GM21447 (cell line): ENCODE measurements around the gene HMCN2.

Experiments
- ATAC-seq: cut with Tn5 transposase; IDR thresholded peaks from one replicate; pipeline ENCODE4 v1.9.1; 2021; ENCODE audit not compliant: unreplicated experiment

The HMCN2 gene, protein sequence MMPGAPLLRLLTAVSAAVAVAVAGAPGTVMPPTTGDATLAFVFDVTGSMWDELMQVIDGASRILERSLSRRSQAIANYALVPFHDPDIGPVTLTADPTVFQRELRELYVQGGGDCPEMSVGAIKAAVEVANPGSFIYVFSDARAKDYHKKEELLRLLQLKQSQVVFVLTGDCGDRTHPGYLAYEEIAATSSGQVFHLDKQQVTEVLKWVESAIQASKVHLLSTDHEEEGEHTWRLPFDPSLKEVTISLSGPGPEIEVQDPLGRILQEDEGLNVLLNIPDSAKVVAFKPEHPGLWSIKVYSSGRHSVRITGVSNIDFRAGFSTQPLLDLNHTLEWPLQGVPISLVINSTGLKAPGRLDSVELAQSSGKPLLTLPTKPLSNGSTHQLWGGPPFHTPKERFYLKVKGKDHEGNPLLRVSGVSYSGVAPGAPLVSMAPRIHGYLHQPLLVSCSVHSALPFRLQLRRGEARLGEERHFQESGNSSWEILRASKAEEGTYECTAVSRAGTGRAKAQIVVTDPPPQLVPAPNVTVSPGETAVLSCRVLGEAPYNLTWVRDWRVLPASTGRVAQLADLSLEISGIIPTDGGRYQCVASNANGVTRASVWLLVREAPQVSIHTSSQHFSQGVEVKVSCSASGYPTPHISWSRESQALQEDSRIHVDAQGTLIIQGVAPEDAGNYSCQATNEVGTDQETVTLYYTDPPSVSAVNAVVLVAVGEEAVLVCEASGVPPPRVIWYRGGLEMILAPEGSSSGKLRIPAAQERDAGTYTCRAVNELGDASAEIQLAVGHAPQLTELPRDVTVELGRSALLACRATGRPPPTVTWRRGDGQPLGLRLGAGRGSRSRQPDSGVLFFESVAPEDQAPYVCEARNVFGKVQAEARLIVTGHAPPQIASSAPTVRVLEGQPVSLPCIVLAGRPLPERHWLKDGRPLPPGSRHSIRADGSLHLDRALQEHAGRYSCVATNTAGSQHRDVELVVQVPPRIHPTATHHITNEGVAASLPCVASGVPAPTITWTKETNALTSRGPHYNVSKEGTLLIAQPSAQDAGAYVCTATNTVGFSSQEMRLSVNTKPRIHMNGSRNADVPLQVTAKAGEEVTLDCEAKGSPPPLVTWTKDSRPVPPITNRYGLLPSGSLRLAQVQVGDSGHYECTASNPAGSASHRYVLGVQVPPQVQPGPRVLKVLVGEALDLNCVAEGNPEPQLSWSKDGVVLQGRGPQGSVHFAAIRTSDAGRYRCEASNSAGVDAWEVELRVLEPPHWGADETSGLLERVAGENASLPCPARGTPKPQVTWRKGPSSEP (N-terminal part only)

DNA sequence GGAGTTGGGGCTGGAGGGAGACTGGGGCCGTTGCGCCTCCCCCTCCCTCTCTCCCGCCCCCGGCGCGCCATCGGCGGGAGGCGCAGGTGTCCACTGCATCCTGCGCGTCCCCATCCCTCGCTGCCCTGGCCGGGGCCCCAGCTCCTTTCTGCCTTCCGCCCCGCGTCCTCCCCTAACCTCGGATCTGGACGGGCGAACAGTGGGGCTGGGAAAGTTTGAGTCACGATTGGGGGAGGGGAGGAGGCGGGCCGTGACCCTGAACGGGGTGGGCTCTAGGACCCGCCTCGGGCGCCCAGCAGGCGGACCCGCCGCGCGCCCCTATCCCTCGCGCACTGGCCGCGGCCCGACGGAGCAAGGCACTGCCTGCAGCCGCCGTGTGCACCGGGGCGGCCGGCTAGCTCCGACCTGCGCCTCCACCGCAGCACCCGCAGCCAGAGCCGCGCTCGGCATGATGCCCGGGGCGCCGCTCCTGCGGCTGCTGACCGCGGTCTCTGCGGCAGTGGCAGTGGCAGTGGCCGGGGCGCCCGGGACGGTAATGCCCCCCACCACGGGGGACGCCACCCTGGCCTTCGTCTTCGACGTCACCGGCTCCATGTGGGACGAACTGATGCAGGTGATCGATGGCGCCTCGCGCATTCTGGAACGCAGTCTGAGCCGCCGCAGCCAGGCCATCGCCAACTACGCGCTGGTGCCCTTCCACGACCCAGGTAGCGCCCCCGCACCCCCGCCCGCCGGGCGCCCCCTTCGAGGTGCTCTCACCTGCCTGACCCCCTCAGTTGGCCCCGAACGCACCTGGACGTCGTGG is at the start of gene HMCN2:
TSS of gene HMCN2 (plus strand) at position 330 of the 805 bp plus-strand sequence. CDS start at position 449, 119 bp downstream.
- ATAC-seq, result no peak

DNA sequence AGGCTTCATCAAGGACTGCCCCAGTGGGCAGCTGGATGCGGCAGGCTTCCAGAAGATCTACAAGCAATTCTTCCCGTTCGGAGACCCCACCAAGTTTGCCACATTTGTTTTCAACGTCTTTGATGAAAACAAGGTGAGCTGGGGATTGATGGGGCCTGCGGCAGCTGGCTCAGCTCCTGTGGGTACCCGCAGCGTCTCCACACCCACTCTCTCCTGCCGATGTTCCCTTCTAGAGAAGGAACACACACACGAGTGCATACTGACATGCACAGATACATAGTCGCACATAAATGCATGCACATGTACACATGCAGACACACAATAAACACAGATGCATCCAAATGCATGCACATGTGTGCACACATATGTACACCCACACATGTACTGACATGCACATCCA is 47.7 kb upstream of the HMCN2 start:
- no peak for ATAC-seq

DNA sequence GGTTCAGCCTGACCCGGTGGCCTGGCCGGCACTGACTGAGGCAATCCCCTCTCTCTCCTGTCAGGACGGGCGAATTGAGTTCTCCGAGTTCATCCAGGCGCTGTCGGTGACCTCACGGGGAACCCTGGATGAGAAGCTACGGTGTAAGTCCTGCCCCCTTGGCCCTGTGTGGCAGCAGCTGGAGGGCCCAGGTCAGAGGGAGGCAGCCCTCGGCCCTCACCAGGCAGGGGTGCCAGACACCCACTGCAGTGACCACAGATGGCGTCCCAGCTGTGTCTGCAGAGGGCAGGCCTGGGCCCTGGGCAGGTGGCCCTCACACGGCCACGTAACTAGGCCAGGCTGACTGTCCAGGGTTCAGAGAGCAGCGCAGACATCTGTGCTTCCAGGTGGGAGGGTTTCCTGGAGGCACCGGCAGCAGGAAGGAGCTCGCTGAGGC is 45.9 kb upstream of the HMCN2 start:
- ATAC-seq, result no peak

DNA sequence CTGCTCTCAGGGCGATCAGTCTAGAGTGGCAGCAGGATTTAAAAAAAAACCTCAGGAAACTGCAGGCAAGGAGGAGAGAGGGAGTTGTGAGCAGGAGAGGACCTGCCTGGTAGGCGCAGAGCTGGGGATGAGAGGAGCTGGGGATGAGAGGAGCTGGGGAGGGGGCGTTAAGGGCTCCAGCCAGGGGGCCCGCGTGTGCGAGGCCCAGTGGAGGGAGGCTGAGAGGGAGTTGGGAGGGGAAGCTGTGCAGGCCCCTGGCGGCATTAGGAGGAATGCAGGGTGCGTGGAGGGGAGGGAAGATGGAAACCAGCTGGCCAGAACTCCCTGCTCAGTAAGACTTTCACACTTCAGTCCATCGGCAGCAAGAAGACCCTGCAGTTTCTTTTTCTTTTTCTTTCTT is 45.2 kb upstream of the HMCN2 start:
- no peak for ATAC-seq

DNA sequence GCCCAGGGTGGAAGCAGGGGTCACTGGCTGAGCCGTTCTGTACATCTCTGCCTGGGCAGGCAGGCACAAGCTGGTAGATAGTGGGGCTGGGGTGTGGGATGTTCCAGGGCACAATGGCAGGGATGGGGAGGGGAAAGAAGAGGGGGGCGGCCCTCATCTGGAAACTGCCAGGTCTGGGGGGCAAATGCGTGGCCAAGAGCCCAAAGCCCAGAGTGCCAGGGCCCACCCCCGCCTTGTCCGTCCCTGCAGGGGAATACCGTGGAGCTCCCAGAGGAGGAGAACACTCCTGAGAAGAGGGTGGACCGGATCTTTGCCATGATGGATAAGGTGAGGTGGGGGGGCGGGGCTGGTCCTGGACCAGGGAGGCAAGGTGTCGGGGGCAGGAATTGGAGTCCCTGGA is 42.7 kb upstream of the HMCN2 start:
- no peak for ATAC-seq

DNA sequence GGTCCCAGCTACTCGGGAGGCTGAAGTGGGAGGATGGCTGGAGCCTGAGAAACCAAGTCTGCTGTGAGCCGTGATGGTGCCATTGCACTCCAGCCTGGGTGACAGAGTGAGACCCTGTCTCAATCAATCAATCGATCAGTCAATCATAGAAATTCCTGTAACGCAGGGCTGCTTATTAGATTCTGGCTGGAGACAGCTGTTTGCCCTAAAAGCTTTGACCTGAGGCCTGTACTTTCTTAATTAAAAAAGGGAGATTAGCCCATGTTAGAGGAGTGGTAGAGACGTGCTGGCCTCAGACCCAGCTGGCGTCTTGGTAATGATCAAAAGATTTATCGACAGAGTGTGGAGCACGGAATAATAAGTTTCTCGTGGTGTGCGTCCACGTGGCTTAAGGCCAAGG is 40.5 kb upstream of the HMCN2 start:
- no peak for ATAC-seq

DNA sequence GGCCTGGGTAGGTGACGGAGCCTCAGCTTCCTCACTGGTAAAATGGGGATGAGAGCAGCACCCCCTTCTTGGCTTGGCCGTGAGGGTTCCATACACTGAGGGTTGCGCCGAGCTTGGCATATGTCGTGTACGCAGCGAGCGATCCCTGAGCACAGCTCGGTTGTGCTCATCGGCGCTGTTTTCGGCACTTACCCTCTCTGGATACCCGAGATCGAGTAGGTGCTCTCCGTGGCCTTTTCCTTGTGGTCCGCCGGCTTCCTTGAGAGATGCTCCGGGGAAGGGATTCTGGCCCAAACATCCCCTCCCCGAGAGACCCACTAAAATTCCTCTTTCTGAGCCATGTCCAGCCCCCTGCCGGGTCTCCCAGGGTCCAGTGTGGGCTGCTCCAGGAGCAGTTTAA is 40.0 kb upstream of the HMCN2 start:
- no peak for ATAC-seq

DNA sequence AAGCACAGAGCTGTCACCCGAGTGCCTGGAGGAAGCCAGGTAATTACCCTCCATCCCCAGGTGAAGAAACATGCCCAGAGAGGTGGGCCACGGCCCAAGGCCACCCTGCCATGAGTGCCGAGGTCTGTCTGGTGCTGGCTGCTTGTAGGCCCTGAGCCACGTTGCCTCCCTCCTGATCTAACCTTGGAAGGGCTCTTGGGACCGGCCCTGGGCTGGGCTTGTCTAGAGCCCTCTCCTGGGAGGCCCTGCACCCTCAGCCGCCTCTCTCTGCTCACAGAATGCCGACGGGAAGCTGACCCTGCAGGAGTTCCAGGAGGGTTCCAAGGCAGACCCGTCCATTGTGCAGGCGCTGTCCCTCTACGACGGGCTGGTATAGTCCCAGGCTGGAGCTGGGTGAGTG is 39.4 kb upstream of the HMCN2 start:
- no peak for ATAC-seq

DNA sequence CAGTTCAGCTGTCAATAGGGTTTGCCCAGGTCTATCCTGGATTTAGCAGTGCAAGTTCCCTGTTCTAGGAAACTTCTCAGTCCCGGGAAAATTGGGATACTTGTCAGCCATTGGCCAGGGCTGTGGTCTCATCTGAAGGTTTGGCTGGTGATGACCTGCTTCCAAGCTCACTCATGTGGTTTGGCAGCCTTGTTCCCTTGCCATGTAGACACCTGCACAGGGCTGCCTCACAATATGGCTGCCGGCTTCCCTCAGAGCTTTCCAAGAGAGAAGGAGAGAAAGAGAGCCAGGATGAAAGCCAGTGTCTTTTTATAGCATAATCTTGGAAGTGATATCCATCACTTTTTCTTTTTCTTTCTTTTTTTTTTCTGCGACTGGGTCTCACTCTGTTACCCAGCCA is 37.7 kb upstream of the HMCN2 start:
- no peak for ATAC-seq

DNA sequence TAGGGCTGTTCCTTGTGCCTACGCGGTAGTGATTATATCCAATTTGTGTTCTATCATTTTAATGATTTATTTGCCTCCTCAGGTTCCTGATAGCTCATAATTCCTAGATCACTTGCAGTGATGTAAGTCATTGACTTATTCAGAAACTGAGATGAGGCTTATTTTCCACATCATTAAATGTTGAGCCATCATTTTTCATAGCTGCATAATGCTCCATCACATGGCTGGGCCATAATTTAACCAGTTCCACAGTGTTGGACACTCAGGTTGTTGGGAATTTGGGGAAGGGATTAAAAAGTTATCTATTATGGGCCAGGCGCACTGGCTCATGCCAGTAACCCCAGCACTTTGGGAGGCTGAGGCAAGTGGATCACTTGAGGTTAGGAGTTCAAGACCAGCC is 35.8 kb upstream of the HMCN2 start:
- ATAC-seq, result no peak

DNA sequence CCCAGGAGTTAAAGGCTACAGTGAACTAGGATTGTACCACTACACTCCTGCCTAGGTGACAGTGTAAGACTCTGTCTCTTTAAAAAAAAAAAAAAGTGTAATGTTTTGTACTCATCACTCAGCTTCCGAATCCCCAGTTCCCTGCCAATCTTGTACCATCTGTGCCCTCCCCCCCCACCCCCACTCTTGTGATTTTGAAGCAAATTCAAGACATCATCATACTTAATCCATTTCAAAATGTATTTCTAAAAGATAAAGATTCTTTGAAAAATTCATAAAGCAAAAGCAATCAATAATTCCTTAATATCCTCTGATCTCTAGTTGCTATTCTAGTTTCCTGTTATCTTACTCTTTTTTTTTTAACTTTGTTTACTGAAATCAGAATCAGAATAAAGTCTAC is 34.9 kb upstream of the HMCN2 start:
- ATAC-seq, result no peak

DNA sequence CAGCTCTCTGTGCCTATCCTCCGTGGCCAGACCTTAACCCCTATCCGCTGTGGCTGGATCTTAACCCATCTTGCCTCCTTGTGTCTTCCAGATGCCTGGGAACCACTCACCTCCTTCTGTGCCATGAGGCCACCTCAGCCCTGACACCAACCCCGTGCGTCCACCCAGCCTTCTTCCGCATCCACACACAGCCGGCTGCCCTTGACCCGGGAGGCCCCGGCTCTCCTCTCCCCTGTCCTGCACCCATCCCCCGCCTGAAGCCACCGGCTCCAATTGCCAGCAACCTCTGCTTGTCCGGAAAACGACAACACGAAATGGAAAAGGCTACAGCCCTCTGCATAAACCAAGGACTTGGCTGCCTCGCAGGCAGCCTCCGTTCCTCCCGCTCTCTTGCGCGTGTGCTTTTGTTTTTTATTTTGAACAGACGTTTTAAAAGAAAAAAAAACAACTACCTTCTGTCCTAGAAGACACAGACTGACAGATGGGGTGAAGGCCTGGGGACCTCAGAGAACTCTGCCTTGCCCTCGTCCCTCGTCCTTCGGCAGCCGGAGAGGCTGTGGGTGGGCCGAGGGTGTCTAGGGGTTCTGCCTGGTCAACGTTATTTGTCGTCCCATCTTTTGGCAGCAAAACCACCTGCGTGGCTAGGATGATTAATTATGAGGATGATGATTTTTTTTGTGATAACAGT is 32.5 kb upstream of the HMCN2 start:
- ATAC-seq, result no peak

DNA sequence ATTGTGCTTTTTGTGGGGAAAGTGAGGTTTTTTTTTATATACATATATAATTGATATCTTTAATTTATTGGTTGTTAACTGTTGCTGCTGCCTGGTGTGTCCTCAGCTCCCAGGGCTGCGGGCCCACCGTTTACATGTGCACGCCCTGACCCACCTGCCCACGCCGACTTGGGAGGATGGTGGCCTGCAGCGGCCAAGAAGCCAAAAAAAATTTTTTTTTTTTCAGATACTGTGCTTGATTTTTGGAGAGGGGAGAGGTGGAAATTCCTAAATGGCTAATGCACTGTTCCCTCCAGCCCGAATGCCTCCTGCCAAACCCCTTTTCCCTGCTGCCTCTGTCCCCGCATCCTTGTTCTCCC is 32.0 kb upstream of the HMCN2 start:
- ATAC-seq, result no peak

DNA sequence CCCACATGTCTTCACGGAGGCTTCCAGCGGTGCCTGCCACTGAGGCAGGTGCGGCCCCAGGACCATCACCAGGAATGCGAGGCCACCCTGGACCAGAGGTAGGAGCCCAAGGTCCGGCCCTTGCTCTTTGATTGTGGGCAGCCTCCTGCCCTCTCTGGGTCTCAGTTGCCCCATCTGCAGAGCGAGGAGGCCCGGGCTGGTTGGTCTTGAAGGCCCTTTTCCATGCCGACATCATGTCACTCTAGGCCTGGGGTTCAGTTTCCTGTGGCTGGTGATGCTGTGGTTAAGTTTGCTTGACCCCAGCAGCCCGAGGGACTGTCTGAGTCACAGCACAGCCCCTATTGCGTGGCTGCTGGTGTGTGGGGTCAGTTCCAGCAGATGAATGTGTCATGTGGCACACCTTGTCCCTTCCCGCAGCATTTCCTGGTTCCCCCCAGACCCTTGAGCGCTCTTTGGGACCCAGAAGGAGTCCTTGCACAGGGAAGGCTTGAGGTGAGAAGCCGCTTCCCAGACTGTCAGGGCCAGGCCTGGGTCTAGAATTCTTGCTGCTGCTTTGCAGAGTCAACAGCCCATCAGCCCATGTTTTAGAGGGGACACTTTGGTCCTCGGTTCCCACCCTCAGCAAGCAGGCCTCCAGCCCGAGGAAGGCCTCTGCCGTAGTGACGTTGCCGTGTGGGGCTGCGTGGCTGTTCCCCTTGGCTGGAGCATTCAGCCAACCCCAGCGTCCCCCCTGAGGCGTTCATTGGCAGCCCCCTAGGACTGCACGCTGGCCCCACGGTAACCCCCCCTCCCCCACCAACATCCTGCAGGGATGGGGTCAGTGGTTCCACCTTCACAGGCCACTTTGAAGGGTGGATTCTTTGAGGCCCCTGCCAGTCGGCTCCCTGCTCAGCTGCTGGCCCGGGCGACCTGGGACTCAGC is 31.0 kb upstream of the HMCN2 start:
- ATAC-seq, result no peak

DNA sequence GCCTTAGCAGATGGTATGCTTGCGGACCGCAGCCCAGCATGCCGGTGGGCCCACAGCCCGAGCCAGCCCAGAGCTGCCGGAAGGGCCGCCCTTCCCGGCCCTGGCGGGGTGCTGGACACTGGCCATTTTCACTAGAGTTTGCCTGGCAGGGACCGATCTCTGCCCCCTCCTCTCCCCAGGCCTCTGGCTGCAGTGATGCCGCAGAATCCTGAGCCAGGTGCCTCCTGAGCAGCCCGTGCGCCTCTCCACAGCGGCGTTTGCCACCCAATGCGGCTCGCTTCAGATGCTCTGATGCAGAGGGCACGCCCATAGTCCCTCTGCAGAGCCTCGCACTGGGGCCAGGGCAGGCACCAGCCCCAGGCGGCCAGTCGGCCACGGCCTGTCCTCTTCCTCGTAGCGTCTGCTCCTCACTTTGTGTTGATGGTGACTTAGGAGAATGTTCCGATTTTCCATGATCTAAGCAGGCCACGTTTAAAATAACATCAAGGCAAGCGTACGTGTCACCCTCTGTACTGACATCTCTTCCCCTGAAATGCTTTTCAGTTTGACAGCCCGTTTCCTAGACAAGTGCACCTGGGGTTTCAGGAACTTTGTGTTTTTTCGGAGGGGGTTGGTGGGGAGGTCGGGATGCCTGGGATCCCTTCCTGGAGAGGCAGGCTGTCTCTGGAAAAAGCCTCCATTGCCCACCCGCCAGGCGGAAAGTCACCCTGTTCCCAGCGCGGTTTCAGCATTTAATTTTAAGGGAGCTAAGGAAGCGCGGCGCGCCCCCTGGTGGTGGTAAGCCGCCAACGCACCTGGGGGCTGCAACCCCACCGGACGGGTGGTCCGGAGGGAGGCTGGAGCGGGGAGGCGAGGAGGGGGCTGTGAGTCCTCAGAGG is 29.8 kb upstream of the HMCN2 start:
- no peak for ATAC-seq

DNA sequence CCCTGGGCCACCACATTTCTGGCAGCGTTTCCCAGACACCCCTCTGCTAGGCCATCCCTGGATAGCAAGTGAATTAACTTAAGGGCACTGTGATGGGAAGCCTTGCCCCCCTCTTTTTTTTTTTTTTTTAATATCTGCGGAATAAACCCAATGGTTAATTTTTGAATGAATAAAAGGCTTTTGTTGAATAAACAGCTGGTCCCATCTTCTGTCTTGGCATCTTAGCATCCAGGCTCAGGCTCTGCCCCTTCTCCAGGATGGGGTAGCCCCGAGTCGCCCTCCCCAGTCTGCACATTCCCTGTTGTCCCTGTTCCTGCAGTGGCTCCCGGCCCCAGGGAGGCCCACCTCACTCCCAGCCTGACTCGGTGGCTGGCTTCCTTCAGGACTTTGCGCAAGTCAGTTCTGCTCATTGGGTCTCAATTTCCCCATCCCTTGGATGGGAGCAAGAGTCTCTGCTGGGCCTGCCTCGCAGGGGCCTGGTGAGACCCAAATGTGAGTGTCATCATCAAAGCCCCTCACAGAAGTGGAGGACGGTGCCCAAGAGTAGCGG is 29.0 kb upstream of the HMCN2 start:
- ATAC-seq, result no peak

DNA sequence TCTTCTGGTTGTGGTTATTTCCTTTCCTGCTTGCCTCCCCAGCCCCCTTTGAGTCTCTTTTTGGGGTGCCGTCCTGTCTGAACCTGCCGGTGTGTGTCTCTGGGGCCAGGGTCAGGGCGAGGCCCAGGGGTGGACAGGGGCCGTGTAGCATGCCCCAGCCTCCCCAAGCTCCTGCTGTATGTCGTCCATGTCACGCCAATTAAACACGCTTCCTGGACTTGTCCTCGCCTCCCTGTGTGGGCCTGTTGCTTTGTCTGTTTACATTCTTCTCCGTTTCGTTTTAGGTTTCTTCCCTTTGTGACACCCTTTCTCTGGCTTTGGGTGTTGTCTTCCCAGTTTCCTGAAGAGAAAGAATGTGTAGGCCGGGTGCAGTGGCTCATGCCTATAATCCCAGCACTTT is 28.5 kb upstream of the HMCN2 start:
- ATAC-seq, result no peak
